ENCODE results near the gene FEZ2. TPM values are rescaled to one million over a fixed set of nuclear protein-coding genes. Genes with fewer than 3 reads are reported as not detected.
A peak's percentile ranks its signal among the peaks of the same experiment; 100 is the strongest.

Gene FEZ2
- total and polyA plus RNA-seq, 5 donors from 2014 or later, result 3.3 to 18.1 (median 4.4) TPM

- peaks cover 0 to 2% (median 0%) of the 10 kb centered on the region in 7 donors for H3K9me3 Mint-ChIP-seq
- no peak for ATAC-seq (ENCODE audit: low read depth in 2 of 2)
- Histone ChIP-seq H3K4me1 (ENCODE audit: control insufficient read depth, insufficient read depth, low read length, poor library complexity, severe bottlenecking) (no peaks in the 10 kb centered on the region), H3K4me3 (ENCODE audit: low read depth, low read length) (no peak overlapping the region), H3K27ac (ENCODE audit: insufficient read depth, low read length, poor library complexity, severe bottlenecking) (no peak overlapping the region), H3K27me3 (ENCODE audit: control insufficient read depth, insufficient read depth, low read length) (no peaks in the 10 kb centered on the region), H3K36me3 (ENCODE audit: control insufficient read depth, insufficient read depth, low read length) (no peaks in the 10 kb centered on the region), H3K9me3 (ENCODE audit: control insufficient read depth in 2 of 2, low read length in 2 of 2) (no peaks in the 10 kb centered on the region)
- no peak overlapping the region for H3K4me3 Mint-ChIP-seq
- H3K27me3 Mint-ChIP-seq, result no peaks in the 10 kb centered on the region
- H3K36me3 Mint-ChIP-seq, result peaks cover 16% of the 10 kb centered on the region
- no peaks in the 10 kb centered on the region for H3K4me1 Mint-ChIP-seq
- no peak for DNase-seq
- no peak overlapping the region for H3K27ac Mint-ChIP-seq
Measured at GRCh38 chr2:36536776-36537175, 61.2 kb downstream of the FEZ2 start.

GRCh38 chr2:36535099-36535498 lies 62.9 kb downstream of the FEZ2 start:
- Histone ChIP-seq H3K9me3 (ENCODE audit: control insufficient read depth in 2 of 2, low read length in 2 of 2) (no peaks in the 10 kb centered on the region), H3K27ac (ENCODE audit: insufficient read depth, low read length, poor library complexity, severe bottlenecking) (no peak overlapping the region), H3K4me3 (ENCODE audit: low read depth, low read length) (no peak overlapping the region), H3K27me3 (ENCODE audit: control insufficient read depth, insufficient read depth, low read length) (no peaks in the 10 kb centered on the region), H3K4me1 (ENCODE audit: control insufficient read depth, insufficient read depth, low read length, poor library complexity, severe bottlenecking) (no peaks in the 10 kb centered on the region), H3K36me3 (ENCODE audit: control insufficient read depth, insufficient read depth, low read length) (no peaks in the 10 kb centered on the region)
- Mint-ChIP-seq H3K27me3 (no peaks in the 10 kb centered on the region), H3K36me3 (peaks cover 10% of the 10 kb centered on the region), H3K4me1 (no peaks in the 10 kb centered on the region), H3K27ac (no peak overlapping the region), H3K4me3 (no peak overlapping the region), H3K9me3 (peaks cover 0 to 2% (median 0%) of the 10 kb centered on the region in 7 donors)
- no peak for ATAC-seq (ENCODE audit: low read depth in 2 of 2)
- DNase-seq, result no peak

GRCh38 chr2:36534275-36534799 lies 63.6 kb downstream of the FEZ2 start:
- Mint-ChIP-seq H3K27me3 (no peaks in the 10 kb centered on the region), H3K27ac (peak overlapping the region in 1 of 3 donors; percentile 83), H3K4me1 (no peaks in the 10 kb centered on the region), H3K9me3 (peaks cover 0 to 2% (median 0%) of the 10 kb centered on the region in 7 donors), H3K4me3 (no peak overlapping the region), H3K36me3 (peaks cover 10% of the 10 kb centered on the region)
- Histone ChIP-seq H3K27ac (ENCODE audit: insufficient read depth, low read length, poor library complexity, severe bottlenecking) (no peak overlapping the region), H3K36me3 (ENCODE audit: control insufficient read depth, insufficient read depth, low read length) (no peaks in the 10 kb centered on the region), H3K4me3 (ENCODE audit: low read depth, low read length) (no peak overlapping the region), H3K27me3 (ENCODE audit: control insufficient read depth, insufficient read depth, low read length) (no peaks in the 10 kb centered on the region), H3K4me1 (ENCODE audit: control insufficient read depth, insufficient read depth, low read length, poor library complexity, severe bottlenecking) (no peaks in the 10 kb centered on the region), H3K9me3 (ENCODE audit: control insufficient read depth in 2 of 2, low read length in 2 of 2) (no peaks in the 10 kb centered on the region)
- no peak for DNase-seq
- no peak for ATAC-seq (ENCODE audit: low read depth in 2 of 2)

GRCh38 chr2:36530983-36531354 lies 67.0 kb downstream of the FEZ2 start:
- Histone ChIP-seq H3K27ac (ENCODE audit: insufficient read depth, low read length, poor library complexity, severe bottlenecking) (no peak overlapping the region), H3K36me3 (ENCODE audit: control insufficient read depth, insufficient read depth, low read length) (no peaks in the 10 kb centered on the region), H3K9me3 (ENCODE audit: control insufficient read depth in 2 of 2, low read length in 2 of 2) (no peaks in the 10 kb centered on the region), H3K27me3 (ENCODE audit: control insufficient read depth, insufficient read depth, low read length) (no peaks in the 10 kb centered on the region), H3K4me3 (ENCODE audit: low read depth, low read length) (no peak overlapping the region), H3K4me1 (ENCODE audit: control insufficient read depth, insufficient read depth, low read length, poor library complexity, severe bottlenecking) (no peaks in the 10 kb centered on the region)
- no peak for DNase-seq
- Mint-ChIP-seq H3K36me3 (peaks cover 13% of the 10 kb centered on the region), H3K4me3 (no peak overlapping the region), H3K27ac (no peak overlapping the region), H3K9me3 (peaks cover 0 to 2% (median 0%) of the 10 kb centered on the region in 7 donors), H3K4me1 (no peaks in the 10 kb centered on the region), H3K27me3 (no peaks in the 10 kb centered on the region)
- no peak for ATAC-seq (ENCODE audit: low read depth in 2 of 2)

GRCh38 chr2:36530178-36530982 lies 67.6 kb downstream of the FEZ2 start:
- H3K4me3 Mint-ChIP-seq, result no peak overlapping the region
- no peak for ATAC-seq (ENCODE audit: low read depth in 2 of 2)
- DNase-seq, result no peak
- H3K9me3 ChIP-seq (ENCODE audit: control insufficient read depth in 2 of 2, low read length in 2 of 2), result no peaks in the 10 kb centered on the region
- peaks cover 0 to 2% (median 0%) of the 10 kb centered on the region in 7 donors for H3K9me3 Mint-ChIP-seq
- no peaks in the 10 kb centered on the region for H3K4me1 ChIP-seq (ENCODE audit: control insufficient read depth, insufficient read depth, low read length, poor library complexity, severe bottlenecking)
- no peaks in the 10 kb centered on the region for H3K27me3 ChIP-seq (ENCODE audit: control insufficient read depth, insufficient read depth, low read length)
- no peaks in the 10 kb centered on the region for H3K36me3 ChIP-seq (ENCODE audit: control insufficient read depth, insufficient read depth, low read length)
- no peak overlapping the region for H3K27ac Mint-ChIP-seq
- H3K27ac ChIP-seq (ENCODE audit: insufficient read depth, low read length, poor library complexity, severe bottlenecking), result no peak overlapping the region
- H3K4me1 Mint-ChIP-seq, result no peaks in the 10 kb centered on the region
- H3K4me3 ChIP-seq (ENCODE audit: low read depth, low read length), result no peak overlapping the region
- peaks cover 13% of the 10 kb centered on the region for H3K36me3 Mint-ChIP-seq
- no peaks in the 10 kb centered on the region for H3K27me3 Mint-ChIP-seq

GRCh38 chr2:36528766-36529392 lies 69.1 kb downstream of the FEZ2 start:
- Histone ChIP-seq H3K9me3 (ENCODE audit: control insufficient read depth in 2 of 2, low read length in 2 of 2) (no peaks in the 10 kb centered on the region), H3K36me3 (ENCODE audit: control insufficient read depth, insufficient read depth, low read length) (no peaks in the 10 kb centered on the region), H3K4me3 (ENCODE audit: low read depth, low read length) (no peak overlapping the region), H3K4me1 (ENCODE audit: control insufficient read depth, insufficient read depth, low read length, poor library complexity, severe bottlenecking) (no peaks in the 10 kb centered on the region), H3K27ac (ENCODE audit: insufficient read depth, low read length, poor library complexity, severe bottlenecking) (no peak overlapping the region), H3K27me3 (ENCODE audit: control insufficient read depth, insufficient read depth, low read length) (no peaks in the 10 kb centered on the region)
- DNase-seq, result no peak
- H3K27me3 Mint-ChIP-seq, result no peaks in the 10 kb centered on the region
- no peak overlapping the region for H3K27ac Mint-ChIP-seq
- H3K36me3 Mint-ChIP-seq, result peaks cover 18% of the 10 kb centered on the region
- H3K9me3 Mint-ChIP-seq, result peaks cover 0 to 2% (median 0%) of the 10 kb centered on the region in 7 donors
- no peak overlapping the region for H3K4me3 Mint-ChIP-seq
- H3K4me1 Mint-ChIP-seq, result no peaks in the 10 kb centered on the region
- no peak for ATAC-seq (ENCODE audit: low read depth in 2 of 2)

- ATAC-seq (ENCODE audit: low read depth in 2 of 2), result no peak
- Histone ChIP-seq H3K36me3 (ENCODE audit: control insufficient read depth, insufficient read depth, low read length) (no peaks in the 10 kb centered on the region), H3K27ac (ENCODE audit: insufficient read depth, low read length, poor library complexity, severe bottlenecking) (no peak overlapping the region), H3K4me1 (ENCODE audit: control insufficient read depth, insufficient read depth, low read length, poor library complexity, severe bottlenecking) (no peaks in the 10 kb centered on the region), H3K4me3 (ENCODE audit: low read depth, low read length) (no peak overlapping the region), H3K9me3 (ENCODE audit: control insufficient read depth in 2 of 2, low read length in 2 of 2) (no peaks in the 10 kb centered on the region), H3K27me3 (ENCODE audit: control insufficient read depth, insufficient read depth, low read length) (no peaks in the 10 kb centered on the region)
- Mint-ChIP-seq H3K4me3 (no peak overlapping the region), H3K4me1 (no peaks in the 10 kb centered on the region), H3K9me3 (peaks cover 0 to 1% (median 0%) of the 10 kb centered on the region in 7 donors), H3K27me3 (no peaks in the 10 kb centered on the region), H3K27ac (no peak overlapping the region), H3K36me3 (peaks cover 21% of the 10 kb centered on the region)
- no peak for DNase-seq
Measured at GRCh38 chr2:36528274-36528673, 69.7 kb downstream of the FEZ2 start.

All from CD4-positive, CD25-positive, alpha-beta regulatory T cell (primary cell).